ES-I3 (cell line): ENCODE data around the gene NPR3.
"Not testable (repeated sequence)": the region's sequence is repeated elsewhere in the genome, so short reads cannot be mapped to it uniquely, and the experiment has no call there.

ENCODE experiments used
- H3K36me3 ChIP-seq: 2 replicates; pipeline ENCODE4 v1.6.1; 2013; ENCODE audit warnings: mild to moderate bottlenecking, low read length, control low read depth, moderate library complexity; ENCODE audit not compliant: insufficient read depth
- H3K4me1 ChIP-seq: 2 replicates; pipeline ENCODE4 v1.6.1; 2013; ENCODE audit warnings: mild to moderate bottlenecking, control low read depth, low read length; ENCODE audit not compliant: insufficient read depth
- H3K9ac ChIP-seq: 2 replicates; pipeline ENCODE4 v1.6.1; 2013; ENCODE audit warnings: low read depth, mild to moderate bottlenecking, low read length, moderate library complexity
- H3K9me3 ChIP-seq: 2 replicates; pipeline ENCODE4 v1.6.1; 2013; ENCODE audit warnings: mild to moderate bottlenecking, low read length, moderate library complexity; ENCODE audit not compliant: control insufficient read depth, insufficient read depth

The NPR3 gene

GRCh38 chr5:32790411-32790951, 79.4 kb downstream of the NPR3 start:
- H3K4me1 ChIP-seq = no peaks in the 10 kb centered on the region
- H3K9ac ChIP-seq = no peak overlapping the region
- no peaks in the 10 kb centered on the region for H3K36me3 ChIP-seq
- no peaks in the 10 kb centered on the region for H3K9me3 ChIP-seq

- H3K36me3 ChIP-seq = no peaks in the 10 kb centered on the region
- no peak overlapping the region for H3K9ac ChIP-seq
- H3K4me1 ChIP-seq = no peaks in the 10 kb centered on the region
- no peaks in the 10 kb centered on the region for H3K9me3 ChIP-seq
These were observed 80.6 kb downstream of the NPR3 start for GRCh38 chr5:32791536-32792243.

DNA sequence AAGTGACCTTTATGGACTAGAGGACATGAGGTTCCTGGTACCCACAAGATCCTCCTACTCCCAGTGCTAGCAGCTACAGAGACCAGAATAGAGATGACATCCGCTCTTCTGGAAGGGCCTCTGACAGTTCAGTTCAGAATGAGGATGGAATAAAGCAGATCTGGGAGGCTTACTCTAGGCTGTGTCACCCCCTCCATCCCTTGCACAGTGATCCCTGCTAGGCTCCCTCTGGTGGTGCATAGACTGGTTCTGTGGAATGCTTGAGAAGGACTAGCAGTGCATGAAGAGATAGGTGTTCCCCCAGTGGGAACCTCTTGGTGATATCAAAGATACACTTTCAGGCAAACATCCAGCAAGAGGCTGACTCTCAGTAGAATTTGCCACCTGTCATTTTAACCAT, 83.0 kb downstream of the NPR3 start:
- Histone ChIP-seq H3K36me3 (no peaks in the 10 kb centered on the region), H3K4me1 (no peaks in the 10 kb centered on the region), H3K9ac (no peak overlapping the region), H3K9me3 (no peaks in the 10 kb centered on the region)

DNA sequence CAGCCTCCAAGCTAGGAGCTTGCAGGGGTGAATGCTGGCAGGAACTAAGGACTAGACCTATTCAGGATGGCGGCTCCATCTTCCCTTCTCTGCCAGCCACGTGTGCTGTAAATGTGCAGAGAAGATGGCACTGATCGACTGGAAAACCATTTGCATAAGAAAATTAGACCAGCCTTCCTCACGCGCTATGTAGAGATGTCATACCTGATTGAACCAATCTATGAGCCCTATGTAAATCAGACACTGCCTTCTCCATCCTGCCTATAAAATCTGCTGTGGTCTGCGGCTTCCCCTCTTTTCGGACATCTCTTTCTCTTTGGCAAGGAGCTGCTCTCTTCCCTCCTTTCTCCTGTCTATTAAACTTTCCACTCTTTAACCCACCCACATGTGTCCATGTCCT, 91.6 kb downstream of the NPR3 start:
- H3K9me3 ChIP-seq = no peaks in the 10 kb centered on the region
- no peaks in the 10 kb centered on the region for H3K4me1 ChIP-seq
- no peaks in the 10 kb centered on the region for H3K36me3 ChIP-seq
- no peak overlapping the region for H3K9ac ChIP-seq

DNA sequence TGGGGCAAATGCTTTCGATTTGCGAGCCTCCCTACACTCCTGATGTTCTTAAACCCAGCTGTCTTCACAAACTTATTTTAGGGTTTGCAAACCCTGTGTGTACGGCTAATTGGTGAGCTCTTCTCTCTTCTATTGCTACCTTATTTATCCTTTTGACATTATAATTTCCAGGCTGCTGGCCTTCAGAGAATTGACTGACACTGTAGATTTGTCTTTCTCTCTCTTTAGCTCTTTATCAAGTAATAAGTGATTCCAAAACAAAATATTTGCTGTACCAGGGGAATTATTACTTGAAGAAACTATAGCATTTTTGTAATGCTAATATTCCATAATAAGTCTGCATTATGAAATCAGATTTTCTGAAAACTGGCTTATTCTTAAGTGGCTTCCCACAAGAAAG, 92.5 kb downstream of the NPR3 start:
- no peaks in the 10 kb centered on the region for H3K36me3 ChIP-seq
- H3K4me1 ChIP-seq = no peaks in the 10 kb centered on the region
- H3K9me3 ChIP-seq = no peaks in the 10 kb centered on the region
- no peak overlapping the region for H3K9ac ChIP-seq

DNA sequence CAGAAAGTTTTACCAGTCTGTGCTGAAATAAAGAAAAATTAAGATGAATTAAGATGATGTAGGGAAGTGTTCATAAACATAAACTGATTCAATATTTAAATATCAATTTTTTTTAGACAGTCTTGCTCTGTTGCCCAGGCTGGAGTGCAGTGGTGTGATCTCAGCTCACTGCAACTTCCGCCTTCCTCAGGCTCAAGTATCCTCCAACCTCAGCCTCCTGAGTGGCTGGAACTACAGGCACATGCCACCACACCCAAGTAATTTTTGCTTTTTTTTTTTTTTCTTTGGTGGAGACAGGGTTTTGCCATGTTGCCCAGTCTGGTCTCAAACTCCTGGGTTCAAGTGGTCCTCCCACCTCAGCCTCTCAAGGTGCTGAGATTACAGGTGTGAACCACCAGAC, 94.3 kb downstream of the NPR3 start:
- not testable (repeated sequence) for H3K9ac ChIP-seq, H3K36me3 ChIP-seq

GRCh38 chr5:32805971-32806638, 95.0 kb downstream of the NPR3 start:
- H3K9me3 ChIP-seq = no peaks in the 10 kb centered on the region
- H3K9ac ChIP-seq = no peak overlapping the region

More for the DNA sequence above, 94.3 kb downstream of the NPR3 start:
- H3K4me1 ChIP-seq, H3K9me3 ChIP-seq: not testable (repeated sequence)

DNA sequence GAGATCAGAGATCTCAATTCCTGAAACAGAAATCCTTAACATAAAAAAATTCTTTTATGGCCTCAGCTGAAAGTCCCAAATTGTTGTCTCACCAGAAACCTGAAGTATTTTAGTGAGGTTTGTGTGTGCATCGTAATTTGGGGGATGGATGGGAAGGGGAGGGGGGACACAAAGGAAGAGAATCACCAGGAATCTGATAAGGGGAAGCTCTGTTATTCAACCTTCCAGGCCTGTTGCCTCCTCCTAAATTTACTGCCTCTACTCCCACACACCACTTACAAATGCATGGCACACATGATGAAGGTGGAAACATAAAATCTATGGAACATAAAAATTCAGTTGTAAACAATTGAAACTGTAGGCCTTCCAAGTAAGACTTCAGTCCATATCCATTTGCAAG, 97.7 kb downstream of the NPR3 start:
- Histone ChIP-seq H3K4me1 (no peaks in the 10 kb centered on the region), H3K36me3 (no peaks in the 10 kb centered on the region), H3K9me3 (no peaks in the 10 kb centered on the region), H3K9ac (no peak overlapping the region)

More at GRCh38 chr5:32805971-32806638, 95.0 kb downstream of the NPR3 start:
- no peaks in the 10 kb centered on the region for H3K36me3 ChIP-seq
- H3K4me1 ChIP-seq = no peaks in the 10 kb centered on the region

GRCh38 chr5:32810804-32811203, 99.7 kb downstream of the NPR3 start:
- Histone ChIP-seq H3K9ac (no peak overlapping the region), H3K9me3 (no peaks in the 10 kb centered on the region; the same call in 1 of the 2 replicates), H3K4me1 (no peaks in the 10 kb centered on the region), H3K36me3 (no peaks in the 10 kb centered on the region)

DNA sequence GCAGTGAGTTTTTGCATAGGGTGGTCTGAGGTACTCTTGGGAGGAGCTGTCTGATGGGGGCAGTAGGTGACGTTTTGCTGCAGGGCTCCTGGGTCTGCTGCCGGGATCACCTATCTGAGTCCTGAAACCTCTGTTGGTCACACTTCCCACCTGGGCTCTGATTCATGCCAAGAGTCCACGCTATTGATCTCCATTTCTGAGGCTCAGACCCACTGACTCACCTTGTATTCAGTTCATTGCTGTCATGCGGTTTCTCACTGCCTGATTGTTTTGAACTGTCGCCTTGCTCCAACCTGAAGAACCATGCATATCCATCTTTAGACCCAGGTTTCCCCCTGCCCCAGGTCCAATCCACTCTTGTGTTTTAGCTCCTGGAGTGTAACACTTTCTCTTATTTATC, 101.3 kb downstream of the NPR3 start:
- H3K9me3 ChIP-seq = no peaks in the 10 kb centered on the region; the same call in 1 of the 2 replicates
- no peak overlapping the region for H3K9ac ChIP-seq

DNA sequence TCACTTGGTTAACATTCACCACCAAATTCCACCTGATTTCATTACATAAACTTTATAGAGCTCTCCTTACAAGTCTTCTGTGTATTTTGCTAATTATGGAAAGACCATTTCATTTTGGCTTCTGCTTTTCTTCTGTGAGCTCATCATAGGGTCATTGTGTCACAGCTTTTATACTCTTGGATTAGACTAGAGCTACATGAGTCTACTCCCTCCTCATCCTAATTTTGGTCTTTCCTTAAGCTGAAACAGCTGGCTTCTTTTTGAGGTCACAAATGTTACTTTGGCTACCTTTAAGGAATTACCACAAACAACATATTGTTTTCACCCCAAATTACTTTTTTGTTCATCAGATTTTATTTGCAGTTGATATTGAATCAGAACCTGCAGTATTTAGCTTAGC, 103.0 kb downstream of the NPR3 start:
- H3K4me1 ChIP-seq = no peaks in the 10 kb centered on the region
- H3K9me3 ChIP-seq = no peaks in the 10 kb centered on the region; the same call in 1 of the 2 replicates
- no peaks in the 10 kb centered on the region for H3K36me3 ChIP-seq
- no peak overlapping the region for H3K9ac ChIP-seq

More for the DNA sequence above, 101.3 kb downstream of the NPR3 start:
- Histone ChIP-seq H3K36me3 (no peaks in the 10 kb centered on the region), H3K4me1 (no peaks in the 10 kb centered on the region)

DNA sequence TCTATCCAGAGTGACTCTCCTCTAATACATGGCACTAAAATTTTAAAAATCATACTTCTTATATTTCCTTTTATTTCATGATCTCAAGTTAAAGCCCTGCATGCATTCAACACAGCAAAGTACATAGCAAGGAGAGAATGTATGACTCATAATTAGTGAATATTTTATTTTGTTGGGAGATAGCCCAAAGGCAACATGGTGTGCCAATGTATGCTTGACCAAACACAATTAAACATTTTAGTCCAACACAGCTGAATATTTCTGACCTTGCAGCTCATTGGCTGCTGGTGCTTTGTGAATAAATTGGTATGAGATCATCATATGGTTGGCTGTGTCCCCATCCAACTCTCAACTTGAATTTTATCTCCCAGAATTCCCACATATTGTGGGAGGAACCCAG, 103.5 kb downstream of the NPR3 start:
- no peaks in the 10 kb centered on the region for H3K36me3 ChIP-seq
- no peaks in the 10 kb centered on the region for H3K4me1 ChIP-seq
- no peak overlapping the region for H3K9ac ChIP-seq
- no peaks in the 10 kb centered on the region; the same call in 1 of the 2 replicates for H3K9me3 ChIP-seq

DNA sequence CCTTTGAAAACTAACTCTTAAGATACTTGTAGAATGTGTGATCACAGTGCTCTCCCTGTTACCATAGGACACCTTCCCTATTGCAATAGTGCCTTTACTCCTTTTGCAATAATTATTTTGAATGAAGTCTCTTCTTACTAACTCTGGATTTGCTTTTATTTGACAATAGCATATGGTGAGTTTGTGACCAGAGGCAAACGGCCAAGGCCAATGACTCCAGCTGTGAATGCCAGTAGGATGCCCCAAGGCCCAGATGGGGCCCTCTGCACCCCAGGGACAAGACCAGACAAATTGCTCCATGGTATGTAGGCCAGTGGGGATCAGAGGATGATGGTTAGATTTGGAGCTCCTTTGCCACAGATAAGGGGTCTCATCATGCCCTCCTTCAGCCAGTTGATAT, 116.9 kb downstream of the NPR3 start:
- H3K4me1 ChIP-seq = no peaks in the 10 kb centered on the region
- H3K9me3 ChIP-seq = no peaks in the 10 kb centered on the region
- no peaks in the 10 kb centered on the region for H3K36me3 ChIP-seq
- H3K9ac ChIP-seq = no peak overlapping the region

- Histone ChIP-seq H3K9ac (no peak overlapping the region), H3K36me3 (no peaks in the 10 kb centered on the region), H3K4me1 (no peaks in the 10 kb centered on the region), H3K9me3 (no peaks in the 10 kb centered on the region)
These were observed 117.4 kb downstream of the NPR3 start for GRCh38 chr5:32828492-32828891.

- Histone ChIP-seq H3K9me3 (no peaks in the 10 kb centered on the region), H3K9ac (no peak overlapping the region), H3K36me3 (no peaks in the 10 kb centered on the region), H3K4me1 (no peaks in the 10 kb centered on the region)
These were observed 120.5 kb downstream of the NPR3 start for GRCh38 chr5:32831624-32832023.
